Ammon's horn (tissue), 1 donor: ENCODE data around the gene MTARC2.

Source experiments
- DNase-seq: peaks from one replicate; pipeline ENCODE4 v3.0.0-alpha.2; 2016; ENCODE audit warnings: low spot score

MTARC2 gene

GRCh38 chr1:220803401-220804201 lies 55.5 kb downstream of the MTARC2 start:
- peak; percentile 34 for DNase-seq

- DNase-seq, result no peak
These were observed 56.1 kb downstream of the MTARC2 start for GRCh38 chr1:220804202-220804586.

GRCh38 chr1:220806408-220806807 lies 58.3 kb downstream of the MTARC2 start:
- no peak for DNase-seq

GRCh38 chr1:220807726-220808125 lies 59.6 kb downstream of the MTARC2 start:
- no peak for DNase-seq

- DNase-seq, result no peak
These were observed 60.4 kb downstream of the MTARC2 start for GRCh38 chr1:220808345-220809186.

- no peak for DNase-seq
These were observed 61.0 kb downstream of the MTARC2 start for GRCh38 chr1:220809187-220809550.

GRCh38 chr1:220809704-220810103 lies 61.6 kb downstream of the MTARC2 start:
- DNase-seq, result no peak

- peak; percentile 70 for DNase-seq
These were observed 62.1 kb downstream of the MTARC2 start for GRCh38 chr1:220810179-220810653.

- no peak for DNase-seq
These were observed 62.8 kb downstream of the MTARC2 start for GRCh38 chr1:220810963-220811362.

GRCh38 chr1:220811695-220812094 lies 63.6 kb downstream of the MTARC2 start:
- no peak for DNase-seq

- DNase-seq, result no peak
These were observed 64.2 kb downstream of the MTARC2 start for GRCh38 chr1:220812308-220812707.

- no peak for DNase-seq
These were observed 64.9 kb downstream of the MTARC2 start for GRCh38 chr1:220813013-220813412.

GRCh38 chr1:220815409-220815808 lies 67.3 kb downstream of the MTARC2 start:
- no peak for DNase-seq

- DNase-seq, result no peak
These were observed 69.8 kb downstream of the MTARC2 start for GRCh38 chr1:220817907-220818306.

- DNase-seq, result no peak
These were observed 70.5 kb downstream of the MTARC2 start for GRCh38 chr1:220818421-220819173.

- DNase-seq, result no peak
These were observed 71.4 kb downstream of the MTARC2 start for GRCh38 chr1:220819467-220820026.

- DNase-seq, result no peak
These were observed 76.2 kb downstream of the MTARC2 start for GRCh38 chr1:220824031-220824989.

- DNase-seq, result no peak
These were observed 77.9 kb downstream of the MTARC2 start for GRCh38 chr1:220825819-220826551.

- DNase-seq, result no peak
These were observed 78.6 kb downstream of the MTARC2 start for GRCh38 chr1:220826729-220827128.
